Measurements from ENCODE around the gene NRSN1.

Gene NRSN1, protein sequence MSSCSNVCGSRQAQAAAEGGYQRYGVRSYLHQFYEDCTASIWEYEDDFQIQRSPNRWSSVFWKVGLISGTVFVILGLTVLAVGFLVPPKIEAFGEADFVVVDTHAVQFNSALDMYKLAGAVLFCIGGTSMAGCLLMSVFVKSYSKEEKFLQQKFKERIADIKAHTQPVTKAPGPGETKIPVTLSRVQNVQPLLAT

GRCh38 chr6:24125980-24126379 lies at the start of gene NRSN1:
NRSN1 (plus strand) TSS chr6:24126215; CDS start chr6:24134328, 8,113 bp downstream.
- H3K9me3 ChIP-seq (ENCODE audit: control insufficient read depth in 2 of 2, low read length in 2 of 2): no peaks in the 10 kb centered on the region
- no peaks in the 10 kb centered on the region for H3K36me3 ChIP-seq (ENCODE audit: control insufficient read depth in 2 of 2, insufficient read depth in 2 of 2, low read length in 2 of 2)
- H3K4me1 ChIP-seq (ENCODE audit: control insufficient read depth in 2 of 2, insufficient read depth in 2 of 2, low read length in 2 of 2): no peaks in the 10 kb centered on the region
- H3K27me3 ChIP-seq (ENCODE audit: control insufficient read depth in 2 of 2, insufficient read depth in 2 of 2, low read length in 2 of 2): no peaks in the 10 kb centered on the region
- no peak within 1 kb of the TSS for H3K27ac ChIP-seq (ENCODE audit: low read depth in 2 of 2, low read length in 2 of 2)
- H3K9ac ChIP-seq (ENCODE audit: low read depth in 1 of 2, low read length in 2 of 2): no peak within 1 kb of the TSS
- H3K4me3 ChIP-seq (ENCODE audit: low read length in 2 of 2): no peak within 1 kb of the TSS

GRCh38 chr6:24078200-24078599 lies 47.8 kb upstream of the NRSN1 start:
- H3K9ac ChIP-seq (ENCODE audit: low read depth in 1 of 2, low read length in 2 of 2): no peak overlapping the region
- H3K27me3 ChIP-seq (ENCODE audit: control insufficient read depth in 2 of 2, insufficient read depth in 2 of 2, low read length in 2 of 2): no peaks in the 10 kb centered on the region

DNA sequence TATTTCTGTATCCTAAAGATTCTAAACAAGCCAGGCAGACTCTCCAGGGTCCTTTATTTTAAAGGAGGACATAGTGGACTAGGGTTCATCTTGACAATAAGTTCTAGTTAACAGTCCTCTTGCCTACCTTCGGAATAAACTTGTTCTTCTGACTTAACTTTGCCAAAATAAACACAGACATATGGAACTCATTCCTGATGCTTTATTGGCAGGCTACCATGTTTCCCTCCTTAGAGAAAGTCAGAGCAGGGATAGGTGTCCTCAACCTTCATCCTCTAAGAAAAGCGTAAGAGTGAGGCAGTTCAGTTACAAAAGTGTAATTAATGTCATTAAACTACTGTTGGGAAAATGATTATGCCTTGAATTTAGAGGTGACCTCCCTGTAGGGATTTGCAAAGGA lies 46.9 kb upstream of the NRSN1 start:
- Histone ChIP-seq H3K9me3 (ENCODE audit: control insufficient read depth in 2 of 2, low read length in 2 of 2) (no peaks in the 10 kb centered on the region), H3K4me3 (ENCODE audit: low read length in 2 of 2) (no peak overlapping the region), H3K9ac (ENCODE audit: low read depth in 1 of 2, low read length in 2 of 2) (no peak overlapping the region), H3K36me3 (ENCODE audit: control insufficient read depth in 2 of 2, insufficient read depth in 2 of 2, low read length in 2 of 2) (no peaks in the 10 kb centered on the region), H3K27ac (ENCODE audit: low read depth in 2 of 2, low read length in 2 of 2) (no peak overlapping the region), H3K4me1 (ENCODE audit: control insufficient read depth in 2 of 2, insufficient read depth in 2 of 2, low read length in 2 of 2) (no peaks in the 10 kb centered on the region), H3K27me3 (ENCODE audit: control insufficient read depth in 2 of 2, insufficient read depth in 2 of 2, low read length in 2 of 2) (no peaks in the 10 kb centered on the region)

More at GRCh38 chr6:24078200-24078599, 47.8 kb upstream of the NRSN1 start:
- no peaks in the 10 kb centered on the region for H3K36me3 ChIP-seq (ENCODE audit: control insufficient read depth in 2 of 2, insufficient read depth in 2 of 2, low read length in 2 of 2)
- H3K4me3 ChIP-seq (ENCODE audit: low read length in 2 of 2): no peak overlapping the region
- no peaks in the 10 kb centered on the region for H3K4me1 ChIP-seq (ENCODE audit: control insufficient read depth in 2 of 2, insufficient read depth in 2 of 2, low read length in 2 of 2)
- H3K27ac ChIP-seq (ENCODE audit: low read depth in 2 of 2, low read length in 2 of 2): no peak overlapping the region
- H3K9me3 ChIP-seq (ENCODE audit: control insufficient read depth in 2 of 2, low read length in 2 of 2): no peaks in the 10 kb centered on the region

DNA sequence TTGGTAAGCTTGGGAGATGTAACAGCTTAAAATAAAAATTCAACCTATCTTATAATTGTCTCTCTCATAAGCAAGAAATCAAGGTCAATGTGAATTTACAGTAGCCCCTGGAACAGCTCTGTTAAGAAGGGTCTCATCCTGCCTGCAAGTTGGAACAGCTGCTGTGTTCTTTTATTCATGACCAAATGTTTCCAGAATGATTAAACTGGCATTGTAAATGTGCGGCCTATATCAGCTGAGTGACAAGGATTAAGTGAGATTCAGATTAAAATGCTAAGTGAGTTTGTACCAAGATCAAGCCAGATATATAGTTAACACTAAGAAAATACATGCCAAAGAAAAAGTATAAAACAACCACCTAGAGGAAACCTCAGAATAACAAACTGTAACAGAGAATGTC lies 45.3 kb upstream of the NRSN1 start:
- H3K9ac ChIP-seq (ENCODE audit: low read depth in 1 of 2, low read length in 2 of 2): no peak overlapping the region
- no peaks in the 10 kb centered on the region for H3K9me3 ChIP-seq (ENCODE audit: control insufficient read depth in 2 of 2, low read length in 2 of 2)
- no peak overlapping the region for H3K4me3 ChIP-seq (ENCODE audit: low read length in 2 of 2)
- no peak overlapping the region for H3K27ac ChIP-seq (ENCODE audit: low read depth in 2 of 2, low read length in 2 of 2)
- no peaks in the 10 kb centered on the region for H3K36me3 ChIP-seq (ENCODE audit: control insufficient read depth in 2 of 2, insufficient read depth in 2 of 2, low read length in 2 of 2)
- no peaks in the 10 kb centered on the region for H3K4me1 ChIP-seq (ENCODE audit: control insufficient read depth in 2 of 2, insufficient read depth in 2 of 2, low read length in 2 of 2)
- H3K27me3 ChIP-seq (ENCODE audit: control insufficient read depth in 2 of 2, insufficient read depth in 2 of 2, low read length in 2 of 2): no peaks in the 10 kb centered on the region

GRCh38 chr6:24089736-24090135 lies 36.3 kb upstream of the NRSN1 start:
- Histone ChIP-seq H3K9ac (ENCODE audit: low read depth in 1 of 2, low read length in 2 of 2) (no peak overlapping the region), H3K27ac (ENCODE audit: low read depth in 2 of 2, low read length in 2 of 2) (no peak overlapping the region), H3K4me3 (ENCODE audit: low read length in 2 of 2) (no peak overlapping the region), H3K36me3 (ENCODE audit: control insufficient read depth in 2 of 2, insufficient read depth in 2 of 2, low read length in 2 of 2) (no peaks in the 10 kb centered on the region), H3K9me3 (ENCODE audit: control insufficient read depth in 2 of 2, low read length in 2 of 2) (no peaks in the 10 kb centered on the region), H3K4me1 (ENCODE audit: control insufficient read depth in 2 of 2, insufficient read depth in 2 of 2, low read length in 2 of 2) (no peaks in the 10 kb centered on the region), H3K27me3 (ENCODE audit: control insufficient read depth in 2 of 2, insufficient read depth in 2 of 2, low read length in 2 of 2) (no peaks in the 10 kb centered on the region)

- no peak overlapping the region for H3K27ac ChIP-seq (ENCODE audit: low read depth in 2 of 2, low read length in 2 of 2)
Measured at GRCh38 chr6:24092407-24092806, 33.6 kb upstream of the NRSN1 start.

DNA sequence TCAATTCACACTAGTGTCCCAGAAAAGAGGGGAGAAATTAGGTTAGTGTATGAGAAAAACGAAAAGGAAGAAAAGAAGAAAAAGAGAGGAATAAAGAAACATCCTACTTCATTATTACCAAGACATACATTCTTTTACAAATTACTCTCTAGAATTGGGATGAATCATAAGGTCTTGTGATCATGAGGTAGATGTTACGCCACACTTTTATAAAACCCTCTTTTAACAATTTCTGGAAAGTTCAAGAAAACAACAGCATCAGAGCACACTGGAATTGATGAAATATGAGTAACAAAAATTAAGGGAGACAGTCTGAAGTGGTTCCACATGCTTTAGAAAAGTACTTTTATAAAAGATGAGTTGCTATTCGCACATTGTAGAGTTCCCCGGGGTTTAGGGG lies 32.6 kb upstream of the NRSN1 start:
- no peaks in the 10 kb centered on the region for H3K27me3 ChIP-seq (ENCODE audit: control insufficient read depth in 2 of 2, insufficient read depth in 2 of 2, low read length in 2 of 2)
- no peaks in the 10 kb centered on the region for H3K4me1 ChIP-seq (ENCODE audit: control insufficient read depth in 2 of 2, insufficient read depth in 2 of 2, low read length in 2 of 2)
- no peak overlapping the region for H3K9ac ChIP-seq (ENCODE audit: low read depth in 1 of 2, low read length in 2 of 2)
- no peak overlapping the region for H3K27ac ChIP-seq (ENCODE audit: low read depth in 2 of 2, low read length in 2 of 2)
- no peak overlapping the region for H3K4me3 ChIP-seq (ENCODE audit: low read length in 2 of 2)
- H3K9me3 ChIP-seq (ENCODE audit: control insufficient read depth in 2 of 2, low read length in 2 of 2): no peaks in the 10 kb centered on the region
- H3K36me3 ChIP-seq (ENCODE audit: control insufficient read depth in 2 of 2, insufficient read depth in 2 of 2, low read length in 2 of 2): no peaks in the 10 kb centered on the region

More at GRCh38 chr6:24092407-24092806, 33.6 kb upstream of the NRSN1 start:
- H3K9me3 ChIP-seq (ENCODE audit: control insufficient read depth in 2 of 2, low read length in 2 of 2): no peaks in the 10 kb centered on the region
- H3K4me1 ChIP-seq (ENCODE audit: control insufficient read depth in 2 of 2, insufficient read depth in 2 of 2, low read length in 2 of 2): no peaks in the 10 kb centered on the region
- no peak overlapping the region for H3K4me3 ChIP-seq (ENCODE audit: low read length in 2 of 2)
- no peak overlapping the region for H3K9ac ChIP-seq (ENCODE audit: low read depth in 1 of 2, low read length in 2 of 2)
- H3K27me3 ChIP-seq (ENCODE audit: control insufficient read depth in 2 of 2, insufficient read depth in 2 of 2, low read length in 2 of 2): no peaks in the 10 kb centered on the region
- H3K36me3 ChIP-seq (ENCODE audit: control insufficient read depth in 2 of 2, insufficient read depth in 2 of 2, low read length in 2 of 2): no peaks in the 10 kb centered on the region

DNA sequence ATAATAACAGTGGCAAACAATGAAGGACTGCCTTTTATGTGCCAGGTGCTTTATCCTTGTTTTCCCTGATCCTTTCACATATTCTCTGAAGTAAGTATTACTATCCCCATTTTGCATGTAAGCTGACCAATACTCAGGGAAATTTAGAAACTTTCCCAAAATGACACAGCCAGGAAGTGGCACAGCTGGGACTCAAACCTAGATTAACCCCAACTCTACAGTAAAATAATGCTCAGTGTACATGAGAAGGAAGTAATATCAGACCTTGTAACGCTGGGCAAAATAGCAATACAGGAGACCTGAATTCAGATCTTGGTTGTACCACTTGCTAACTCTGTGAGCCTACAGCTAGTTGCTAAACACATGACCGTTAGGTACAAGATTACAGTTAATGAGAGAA lies 26.8 kb upstream of the NRSN1 start:
- Histone ChIP-seq H3K36me3 (ENCODE audit: control insufficient read depth in 2 of 2, insufficient read depth in 2 of 2, low read length in 2 of 2) (no peaks in the 10 kb centered on the region), H3K4me1 (ENCODE audit: control insufficient read depth in 2 of 2, insufficient read depth in 2 of 2, low read length in 2 of 2) (no peaks in the 10 kb centered on the region)

DNA sequence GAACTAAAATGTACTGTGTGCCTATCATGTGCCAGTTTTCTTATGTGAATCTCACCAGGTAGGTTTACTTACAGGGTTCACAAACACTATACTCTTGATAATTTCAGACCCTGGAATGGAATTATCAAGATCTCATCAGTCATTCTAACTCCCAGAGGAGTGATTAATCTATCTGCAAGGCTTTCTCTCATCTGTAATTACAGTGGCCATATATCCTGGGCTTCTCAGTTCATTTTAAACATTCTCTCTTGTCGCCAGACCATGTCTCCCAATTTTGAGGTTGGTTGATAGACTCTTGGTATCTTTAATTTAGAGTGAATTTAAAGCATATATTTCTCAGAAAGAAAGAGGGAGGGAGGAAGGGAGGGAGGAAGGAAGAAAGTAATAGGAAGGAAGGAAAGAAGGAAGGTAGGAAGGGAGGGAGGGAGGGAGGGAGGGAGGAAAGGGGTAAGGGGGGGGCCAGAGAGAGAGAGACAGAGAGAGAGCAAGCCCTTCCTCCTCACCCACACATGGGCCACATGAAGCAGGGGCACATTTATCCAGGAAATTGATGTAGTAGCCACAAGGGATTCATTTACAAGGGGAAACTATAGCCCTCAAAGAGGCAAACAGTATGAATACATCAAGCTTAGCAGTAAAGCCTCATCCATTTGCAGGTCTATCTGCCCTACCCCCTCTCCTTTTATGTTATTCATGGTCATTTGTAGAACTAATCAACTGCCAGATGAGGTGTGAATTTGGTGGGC lies 25.8 kb upstream of the NRSN1 start:
- no peaks in the 10 kb centered on the region for H3K36me3 ChIP-seq (ENCODE audit: control insufficient read depth in 2 of 2, insufficient read depth in 2 of 2, low read length in 2 of 2)
- H3K4me1 ChIP-seq (ENCODE audit: control insufficient read depth in 2 of 2, insufficient read depth in 2 of 2, low read length in 2 of 2): no peaks in the 10 kb centered on the region
- H3K9me3 ChIP-seq (ENCODE audit: control insufficient read depth in 2 of 2, low read length in 2 of 2): no peaks in the 10 kb centered on the region
- H3K27ac ChIP-seq (ENCODE audit: low read depth in 2 of 2, low read length in 2 of 2): no peak overlapping the region
- H3K4me3 ChIP-seq (ENCODE audit: low read length in 2 of 2): no peak overlapping the region
- H3K27me3 ChIP-seq (ENCODE audit: control insufficient read depth in 2 of 2, insufficient read depth in 2 of 2, low read length in 2 of 2): no peaks in the 10 kb centered on the region
- H3K9ac ChIP-seq (ENCODE audit: low read depth in 1 of 2, low read length in 2 of 2): no peak overlapping the region

More for the DNA sequence above, 26.8 kb upstream of the NRSN1 start:
- H3K4me3 ChIP-seq (ENCODE audit: low read length in 2 of 2): no peak overlapping the region
- H3K27ac ChIP-seq (ENCODE audit: low read depth in 2 of 2, low read length in 2 of 2): no peak overlapping the region
- H3K9ac ChIP-seq (ENCODE audit: low read depth in 1 of 2, low read length in 2 of 2): no peak overlapping the region
- no peaks in the 10 kb centered on the region for H3K27me3 ChIP-seq (ENCODE audit: control insufficient read depth in 2 of 2, insufficient read depth in 2 of 2, low read length in 2 of 2)
- H3K9me3 ChIP-seq (ENCODE audit: control insufficient read depth in 2 of 2, low read length in 2 of 2): no peaks in the 10 kb centered on the region

DNA sequence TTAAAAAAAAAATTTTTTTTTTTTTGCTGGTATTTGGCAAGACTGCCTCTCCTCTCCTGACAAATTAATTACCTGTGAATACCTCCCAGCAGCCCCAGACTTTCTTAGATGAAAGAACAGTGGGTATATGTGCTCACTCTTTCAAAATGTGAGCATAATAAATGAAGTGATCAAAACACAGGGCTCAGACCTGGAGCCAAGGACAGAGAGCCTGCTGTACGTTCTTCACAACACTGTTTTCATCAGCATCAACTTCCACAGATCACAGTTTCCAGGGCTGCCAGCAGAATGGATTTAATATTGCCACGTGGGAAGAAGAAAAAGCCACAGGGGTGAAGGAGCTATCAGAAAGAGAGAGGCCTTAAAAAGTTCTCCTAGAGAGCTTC lies 25.3 kb upstream of the NRSN1 start:
- Histone ChIP-seq H3K4me1 (ENCODE audit: control insufficient read depth in 2 of 2, insufficient read depth in 2 of 2, low read length in 2 of 2) (no peaks in the 10 kb centered on the region), H3K27me3 (ENCODE audit: control insufficient read depth in 2 of 2, insufficient read depth in 2 of 2, low read length in 2 of 2) (no peaks in the 10 kb centered on the region), H3K9me3 (ENCODE audit: control insufficient read depth in 2 of 2, low read length in 2 of 2) (no peaks in the 10 kb centered on the region), H3K36me3 (ENCODE audit: control insufficient read depth in 2 of 2, insufficient read depth in 2 of 2, low read length in 2 of 2) (no peaks in the 10 kb centered on the region), H3K27ac (ENCODE audit: low read depth in 2 of 2, low read length in 2 of 2) (no peak overlapping the region), H3K4me3 (ENCODE audit: low read length in 2 of 2) (no peak overlapping the region), H3K9ac (ENCODE audit: low read depth in 1 of 2, low read length in 2 of 2) (no peak overlapping the region)
